ENCODE measurements around the gene FBXW4.

Gene FBXW4, protein sequence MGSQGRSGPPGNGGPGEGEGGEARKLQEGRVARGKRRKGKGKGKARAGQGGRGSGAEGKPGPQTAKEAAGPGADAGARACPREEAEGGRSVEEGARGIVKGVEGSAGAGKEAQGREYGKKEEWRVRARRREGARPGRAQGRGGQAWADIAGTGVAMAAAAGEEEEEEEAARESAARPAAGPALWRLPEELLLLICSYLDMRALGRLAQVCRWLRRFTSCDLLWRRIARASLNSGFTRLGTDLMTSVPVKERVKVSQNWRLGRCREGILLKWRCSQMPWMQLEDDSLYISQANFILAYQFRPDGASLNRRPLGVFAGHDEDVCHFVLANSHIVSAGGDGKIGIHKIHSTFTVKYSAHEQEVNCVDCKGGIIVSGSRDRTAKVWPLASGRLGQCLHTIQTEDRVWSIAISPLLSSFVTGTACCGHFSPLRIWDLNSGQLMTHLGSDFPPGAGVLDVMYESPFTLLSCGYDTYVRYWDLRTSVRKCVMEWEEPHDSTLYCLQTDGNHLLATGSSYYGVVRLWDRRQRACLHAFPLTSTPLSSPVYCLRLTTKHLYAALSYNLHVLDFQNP

DNA sequence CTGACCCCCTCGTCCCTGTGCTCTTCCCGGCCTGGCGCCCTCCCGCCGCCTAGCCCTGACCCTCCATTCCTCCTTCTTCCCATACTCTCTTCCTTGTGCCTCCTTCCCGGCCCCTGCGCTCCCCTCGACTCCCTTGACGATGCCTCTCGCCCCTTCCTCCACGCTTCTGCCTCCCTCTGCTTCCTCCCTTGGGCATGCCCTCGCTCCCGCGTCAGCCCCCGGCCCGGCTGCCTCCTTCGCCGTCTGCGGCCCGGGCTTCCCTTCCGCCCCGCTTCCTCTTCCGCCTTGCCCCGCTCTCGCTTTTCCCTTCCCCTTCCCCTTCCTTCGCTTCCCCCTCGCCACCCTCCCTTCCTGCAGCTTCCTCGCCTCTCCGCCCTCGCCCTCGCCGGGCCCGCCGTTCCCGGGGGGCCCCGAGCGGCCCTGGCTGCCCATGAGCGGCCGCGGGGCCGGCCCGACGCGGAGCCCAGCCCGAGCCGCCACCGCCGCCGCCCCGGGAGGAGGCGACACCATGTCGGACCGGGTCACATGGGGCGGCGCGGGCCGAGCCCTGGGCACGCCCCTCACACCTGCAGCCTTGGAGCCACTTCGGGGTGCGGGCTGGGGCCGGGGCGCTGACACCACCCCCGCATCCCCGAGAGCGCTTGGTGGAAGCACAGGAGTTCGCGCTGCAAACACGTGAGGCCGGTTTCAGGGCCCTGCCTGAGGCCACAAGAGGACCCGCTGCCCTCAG is at the start of gene FBXW4:
Gene FBXW4 (minus strand): TSS at position 497 of the 730 bp plus-strand sequence. CDS start 65 bp downstream, at position 432.
- TF ChIP-seq, protein P1, sequence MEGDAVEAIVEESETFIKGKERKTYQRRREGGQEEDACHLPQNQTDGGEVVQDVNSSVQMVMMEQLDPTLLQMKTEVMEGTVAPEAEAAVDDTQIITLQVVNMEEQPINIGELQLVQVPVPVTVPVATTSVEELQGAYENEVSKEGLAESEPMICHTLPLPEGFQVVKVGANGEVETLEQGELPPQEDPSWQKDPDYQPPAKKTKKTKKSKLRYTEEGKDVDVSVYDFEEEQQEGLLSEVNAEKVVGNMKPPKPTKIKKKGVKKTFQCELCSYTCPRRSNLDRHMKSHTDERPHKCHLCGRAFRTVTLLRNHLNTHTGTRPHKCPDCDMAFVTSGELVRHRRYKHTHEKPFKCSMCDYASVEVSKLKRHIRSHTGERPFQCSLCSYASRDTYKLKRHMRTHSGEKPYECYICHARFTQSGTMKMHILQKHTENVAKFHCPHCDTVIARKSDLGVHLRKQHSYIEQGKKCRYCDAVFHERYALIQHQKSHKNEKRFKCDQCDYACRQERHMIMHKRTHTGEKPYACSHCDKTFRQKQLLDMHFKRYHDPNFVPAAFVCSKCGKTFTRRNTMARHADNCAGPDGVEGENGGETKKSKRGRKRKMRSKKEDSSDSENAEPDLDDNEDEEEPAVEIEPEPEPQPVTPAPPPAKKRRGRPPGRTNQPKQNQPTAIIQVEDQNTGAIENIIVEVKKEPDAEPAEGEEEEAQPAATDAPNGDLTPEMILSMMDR (IDR thresholded peaks at IDR 0.05; ENCODE audit: insufficient read depth, low read length, missing control alignments), result no peak
- CTCF ChIA-PET, result interaction anchor here (1.0 to 1.5 kb wide), 4 partner anchors 9 to 92 kb away, joined by 3 read pairs; no protein-coding TSS in a partner anchor
- H3K4me3 ChIP-seq (ENCODE audit: low read depth, low read length), result peak within 1 kb of the TSS; percentile 83
- POLR2A ChIA-PET, result interaction anchor here (1.5 kb wide), 1 partner anchor 86 kb away, joined by 3 read pairs; no protein-coding TSS in a partner anchor
- DNase-seq (ENCODE audit: low read depth, low spot score), result no peak

DNA sequence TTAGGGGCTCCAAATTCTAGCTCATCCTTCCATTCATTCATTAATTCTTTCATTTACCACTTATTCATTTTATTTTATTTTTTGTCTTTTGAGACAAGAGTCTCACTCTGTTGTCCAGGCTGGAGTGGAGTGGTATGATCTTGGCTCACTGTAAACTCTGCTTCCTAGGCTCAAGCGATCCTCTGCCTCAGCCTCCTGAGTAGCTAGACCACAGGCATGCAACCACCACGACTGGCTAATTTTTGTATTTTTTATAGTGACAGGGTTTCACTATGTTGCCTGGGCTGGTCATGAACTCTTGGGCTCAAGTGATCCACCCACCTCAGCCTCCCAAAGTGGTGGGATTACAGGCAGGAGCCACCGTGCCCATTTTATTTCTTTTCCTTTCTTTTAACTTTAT is 49.3 kb upstream of the FBXW4 start:
- no peak overlapping the region for H3K4me3 ChIP-seq (ENCODE audit: low read depth, low read length)
- DNase-seq (ENCODE audit: low read depth, low spot score), result no peak
- TF ChIP-seq, protein P1 (IDR thresholded peaks at IDR 0.05; ENCODE audit: insufficient read depth, low read length, missing control alignments), result no peak
- ChIA-PET CTCF (interaction anchor here (1.0 to 2.0 kb wide), 2 partner anchors 11 to 37 kb away, joined by 3 to 7 read pairs; no protein-coding TSS in a partner anchor), POLR2A (no interaction called here)

DNA sequence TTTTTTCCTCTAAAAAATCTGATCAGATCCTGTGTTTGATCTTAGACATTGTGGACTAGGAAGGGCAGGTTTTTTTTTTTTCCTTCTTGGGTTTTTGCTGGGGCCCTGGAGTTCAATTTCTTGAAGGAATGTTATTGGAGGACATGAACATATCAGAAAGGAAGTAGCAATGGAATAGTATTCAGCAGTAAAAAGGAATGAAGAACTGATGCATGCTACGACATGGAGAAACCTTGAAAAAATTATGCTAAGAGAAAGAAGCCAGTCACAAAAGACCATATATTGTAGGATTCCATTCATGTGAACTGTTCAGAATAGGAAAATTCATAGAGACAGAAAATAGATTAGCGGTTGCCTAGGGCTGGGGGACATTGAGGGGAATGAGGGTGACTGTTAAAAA is 47.0 kb upstream of the FBXW4 start:
- TF ChIP-seq, protein P1 (IDR thresholded peaks at IDR 0.05; ENCODE audit: insufficient read depth, low read length, missing control alignments), result no peak
- ChIA-PET CTCF (interaction anchor here (2.0 kb wide), 1 partner anchor 39 kb away, joined by 7 read pairs; no protein-coding TSS in a partner anchor), POLR2A (no interaction called here)

DNA sequence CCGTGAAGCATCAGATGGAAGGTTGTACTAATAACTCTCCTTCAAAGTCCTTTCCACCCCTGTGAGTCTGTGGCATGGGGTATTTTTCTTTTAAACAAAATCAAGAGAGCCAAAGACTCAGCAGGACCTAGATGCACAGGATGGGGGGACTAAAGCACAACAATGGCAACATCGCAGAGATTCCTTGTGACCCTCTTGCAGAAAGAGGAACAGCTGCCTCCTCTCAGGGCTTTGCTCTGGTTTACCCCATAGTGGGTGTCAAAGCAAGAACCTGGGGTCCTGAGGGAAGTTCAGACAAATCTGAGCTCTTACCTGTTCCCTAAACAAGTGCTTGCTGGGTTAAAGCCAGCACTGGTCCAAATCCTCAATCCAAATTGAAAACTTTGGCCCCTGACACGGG is 41.7 kb upstream of the FBXW4 start:
- ChIA-PET POLR2A (interaction anchor here (0.5 kb wide), 1 partner anchor 751 kb away, joined by 3 read pairs; no protein-coding TSS in a partner anchor), CTCF (no interaction called here)
- TF ChIP-seq, protein P1 (IDR thresholded peaks at IDR 0.05; ENCODE audit: insufficient read depth, low read length, missing control alignments), result no peak
- no peak for DNase-seq (ENCODE audit: low read depth, low spot score)
- H3K4me3 ChIP-seq (ENCODE audit: low read depth, low read length), result no peak overlapping the region

More for the DNA sequence above, 47.0 kb upstream of the FBXW4 start:
- DNase-seq (ENCODE audit: low read depth, low spot score), result no peak
- no peak overlapping the region for H3K4me3 ChIP-seq (ENCODE audit: low read depth, low read length)

DNA sequence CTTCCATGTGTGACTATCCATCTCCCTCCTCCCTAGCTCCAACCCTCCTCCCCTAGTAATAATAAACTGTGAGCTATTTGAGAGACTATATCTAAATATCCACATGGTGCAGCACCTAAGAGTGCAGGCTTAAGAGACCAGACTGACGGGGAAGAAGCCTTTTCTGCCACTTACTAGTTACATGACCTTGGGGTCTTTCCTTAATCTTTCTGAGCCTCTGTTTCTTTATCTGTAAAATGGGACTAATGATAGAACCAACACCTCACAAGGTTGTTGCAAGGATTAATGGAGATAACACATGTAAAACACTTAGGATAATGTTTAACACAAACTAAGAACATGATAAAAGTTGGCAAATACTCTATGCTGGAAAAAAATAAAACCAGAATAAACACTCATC is 37.1 kb upstream of the FBXW4 start:
- CTCF ChIA-PET, result no interaction called here
- H3K4me3 ChIP-seq (ENCODE audit: low read depth, low read length), result no peak overlapping the region
- DNase-seq (ENCODE audit: low read depth, low spot score), result no peak
- TF ChIP-seq, protein P1 (IDR thresholded peaks at IDR 0.05; ENCODE audit: insufficient read depth, low read length, missing control alignments), result no peak
- POLR2A ChIA-PET, result no interaction called here

DNA sequence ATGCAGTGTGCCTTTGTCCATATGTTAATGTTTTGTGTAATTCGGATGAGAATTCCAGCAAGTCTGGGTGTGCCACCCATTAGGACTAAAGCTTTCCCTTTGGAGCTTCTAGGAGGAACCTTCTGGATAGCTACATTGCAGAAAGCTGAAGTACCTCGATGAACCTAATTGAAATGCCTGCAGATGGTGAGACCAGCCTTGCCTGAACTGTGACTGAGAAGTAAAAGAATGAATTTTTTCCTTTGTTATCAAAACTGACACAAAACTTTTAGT is 31.1 kb upstream of the FBXW4 start:
- POLR2A ChIA-PET, result no interaction called here
- CTCF ChIA-PET, result interaction anchor here (1.3 kb wide), 1 partner anchor 512 kb away, joined by 3 read pairs; no protein-coding TSS in a partner anchor
- no peak for DNase-seq (ENCODE audit: low read depth, low spot score)
- TF ChIP-seq, protein P1 (IDR thresholded peaks at IDR 0.05; ENCODE audit: insufficient read depth, low read length, missing control alignments), result no peak
- no peak overlapping the region for H3K4me3 ChIP-seq (ENCODE audit: low read depth, low read length)
